Ishikawa (cell line): ENCODE results near the gene MDM4.

Source experiments
- EP300 ChIP-seq: IDR thresholded peaks from 2 replicates; pipeline ENCODE4 v1.6.1; 2012; ENCODE audit warnings: borderline replicate concordance
- FOXM1 ChIP-seq: IDR thresholded peaks from 2 replicates; pipeline ENCODE4 v1.6.1; 2012; ENCODE audit warnings: low read depth, borderline replicate concordance
- RAD21 ChIP-seq: IDR thresholded peaks from 2 replicates; pipeline ENCODE4 v1.6.1; 2012; ENCODE audit warnings: low read depth
- TCF12 ChIP-seq: IDR thresholded peaks from 2 replicates; pipeline ENCODE4 v1.6.1; 2012; ENCODE audit warnings: low read depth
- TF ChIP-seq, protein P1 (sequence below): IDR thresholded peaks from 2 replicates; pipeline ENCODE4 v1.6.1; 2012

DNA sequence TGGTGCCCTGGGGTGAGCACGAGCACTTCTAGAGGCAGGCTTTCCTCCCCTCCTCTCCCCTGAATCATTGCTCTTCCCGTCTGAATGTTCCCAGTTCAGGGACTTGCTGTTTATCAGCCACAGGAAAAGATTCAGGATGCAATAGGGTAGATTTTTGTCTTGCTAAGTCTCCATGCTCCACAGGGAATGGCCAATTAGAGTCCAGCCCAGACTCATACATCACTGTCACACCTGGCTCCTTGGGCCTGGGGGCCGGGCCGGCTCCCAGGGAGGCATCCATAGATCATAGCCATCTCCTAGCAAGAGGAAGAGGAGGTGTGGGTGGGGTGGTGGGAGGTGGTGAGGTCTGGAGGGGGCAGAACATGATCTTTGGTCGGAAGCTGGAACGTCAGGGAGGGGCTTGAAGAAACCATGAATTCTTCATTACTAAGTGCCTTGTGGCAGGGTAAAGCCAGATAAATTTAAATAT is 85.9 kb downstream of the MDM4 start:
- TF ChIP-seq RAD21 (no peak), TCF12 (no peak), FOXM1 (no peak), EP300 (no peak)
- TF ChIP-seq, protein P1, sequence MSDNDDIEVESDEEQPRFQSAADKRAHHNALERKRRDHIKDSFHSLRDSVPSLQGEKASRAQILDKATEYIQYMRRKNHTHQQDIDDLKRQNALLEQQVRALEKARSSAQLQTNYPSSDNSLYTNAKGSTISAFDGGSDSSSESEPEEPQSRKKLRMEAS = no peak
